Measurements from ENCODE around the gene PSMC3.
A peak's percentile ranks its signal among the peaks of the same experiment; 100 is the strongest.

GRCh38 chr11:47426062-47426956 is at the start of gene PSMC3:
- peak in 2 of 11 experiments; percentile 9 to 31 for TF ChIP-seq CTCF (IDR thresholded peaks at IDR 0.05 in 8 of 11, conservative IDR thresholded peaks at IDR 0.05 in 3 of 11)
- peak; percentile 77 to 92 (median 91) for TF ChIP-seq POLR2AphosphoS5 (IDR thresholded peaks at IDR 0.05)

Measured in spleen (tissue), 7 donors.